Measurements from ENCODE around the gene SIGLEC1. TPM values are rescaled to one million over a fixed set of nuclear protein-coding genes. Genes with fewer than 3 reads are reported as not detected.

The SIGLEC1 gene
- total and polyA plus RNA-seq, 2 of the 8 experiments (the other 6 are each of a cell fraction or from before 2014, with no cell fraction given): 0.02 TPM; not detected in 1

DNA sequence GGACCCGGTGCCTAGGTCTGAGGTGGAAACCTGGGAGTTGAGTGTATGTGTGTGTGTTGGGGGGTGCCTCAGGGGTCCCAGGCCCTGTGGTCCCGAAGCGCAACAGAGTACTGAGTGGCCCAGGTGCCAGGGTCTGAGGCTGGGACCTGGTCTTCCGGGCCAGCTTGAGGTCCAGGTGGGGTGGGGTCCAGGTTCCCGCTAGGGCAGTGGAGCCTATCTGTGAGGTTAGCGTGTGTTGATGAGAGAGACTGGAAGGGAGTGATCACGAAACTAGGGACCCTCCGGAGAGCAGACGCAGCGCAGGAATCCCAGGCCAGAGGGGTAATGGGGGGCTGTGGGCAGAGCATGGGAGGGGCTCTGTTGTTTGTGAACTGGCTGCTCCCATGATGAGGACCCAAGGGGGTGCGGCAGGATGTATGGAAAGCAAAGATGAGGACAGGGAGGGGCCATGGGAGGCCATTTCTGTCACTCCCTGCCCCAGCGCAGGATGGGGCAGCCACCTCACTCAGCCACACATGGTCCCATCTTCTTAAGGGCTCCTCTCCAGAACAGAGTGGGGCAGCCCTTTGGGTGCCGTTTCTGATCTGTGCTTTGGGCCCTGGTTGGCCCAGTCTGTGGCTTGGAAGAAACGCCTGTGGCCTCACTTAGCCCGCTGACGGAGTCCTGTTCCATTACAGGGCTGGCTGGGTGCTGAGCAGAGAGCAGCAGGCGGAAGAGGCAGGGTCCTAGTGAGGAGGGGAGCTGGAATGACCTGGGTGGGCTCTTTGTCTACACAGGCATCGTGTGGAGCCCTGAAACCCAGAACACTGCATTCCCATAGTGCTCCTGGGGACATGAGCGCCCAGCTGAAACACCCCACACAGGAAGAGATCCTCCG, 21.0 kb upstream of the SIGLEC1 start (continued):
- TF ChIP-seq ATF3 (IDR thresholded peaks at IDR 0.05; ENCODE audit: insufficient read depth, low read depth, low read length) (no peak), PHF8 (conservative IDR thresholded peaks at IDR 0.05; ENCODE audit: low read depth, low read length) (no peak), KDM4A (IDR thresholded peaks at IDR 0.05; ENCODE audit: low read depth, low read length, severe bottlenecking) (no peak), CTCF (IDR thresholded peaks at IDR 0.05; ENCODE audit: control extremely low read depth in 1 of 3, insufficient read depth in 1 of 3, low read depth in 1 of 3, low read length in 3 of 3) (no peak), TAF7 (optimal IDR thresholded peaks at IDR 0.05; ENCODE audit: borderline replicate concordance, low read depth, low read length) (no peak), RAD21 (IDR thresholded peaks at IDR 0.05 in 1 of 2, conservative IDR thresholded peaks at IDR 0.05 in 1 of 2; ENCODE audit: low read depth in 2 of 2, low read length in 2 of 2) (no peak), TBP (IDR thresholded peaks at IDR 0.05; ENCODE audit: low read depth, low read length) (no peak), SUZ12 (IDR thresholded peaks at IDR 0.05; ENCODE audit: low read length) (no peak), RBBP5 (IDR thresholded peaks at IDR 0.05; ENCODE audit: borderline replicate concordance, low read depth, low read length) (no peak), CHD1 (IDR thresholded peaks at IDR 0.05; ENCODE audit: low read depth, low read length) (no peak), BCL11A (IDR thresholded peaks at IDR 0.05; ENCODE audit: low read depth in 2 of 2, low read length in 2 of 2) (no peak), CREB1 (IDR thresholded peaks at IDR 0.05) (no peak)

Data from H1 (cell line).